Measurements from ENCODE around the gene SLX9.

GRCh38 chr21:44927587-44928461 lies 12.0 kb upstream of the SLX9 start:
- no peak for TF ChIP-seq SUZ12 (IDR thresholded peaks at IDR 0.05; ENCODE audit: extremely low read depth, insufficient read depth, insufficient read length)
- TF ChIP-seq YY1 (IDR thresholded peaks at IDR 0.05; ENCODE audit: insufficient read depth, insufficient read length) = no peak

Measured in NT2/D1 (cell line).